HAP-1 (cell line): ENCODE results near the gene RETREG1.

Source experiments
- DNase-seq, 2 experiments: peaks; one replicate each; pipeline ENCODE4 v3.0.0-alpha.2; 2016 to 2020; ENCODE audit warnings: low spot score in 2 of 2
- H3K27me3 ChIP-seq: fragments of 250-450 bp; sonication (Bioruptor Pico); 2 replicates; pipeline ENCODE4 v1.5.1; 2020; ENCODE audit warnings: low read depth, mild to moderate bottlenecking, moderate library complexity
- H3K36me3 ChIP-seq: fragments of 250-450 bp; sonication (Bioruptor Pico); replicated peaks from 2 replicates; pipeline ENCODE4 v1.5.1; 2020; ENCODE audit warnings: mild to moderate bottlenecking
- H3K4me1 ChIP-seq: fragments of 250-450 bp; sonication (Bioruptor Pico); 2 replicates; pipeline ENCODE4 v1.5.1; 2020; ENCODE audit warnings: mild to moderate bottlenecking
- H3K4me3 ChIP-seq: fragments of 250-450 bp; sonication (Bioruptor Pico); 2 replicates; pipeline ENCODE4 v1.5.1; 2020; ENCODE audit warnings: mild to moderate bottlenecking, moderate library complexity
- H3K9me3 ChIP-seq: fragments of 250-450 bp; sonication (Bioruptor Pico); 2 replicates; pipeline ENCODE4 v1.5.1; 2020; ENCODE audit warnings: mild to moderate bottlenecking, moderate library complexity
- in situ Hi-C: fragments of 300-500 bp; cut with MboI; formaldehyde crosslinking; loops from 3 replicates; pipeline ENCODE4 v1.14.3; 2020; ENCODE audit warnings: low sequenced_read_pairs, inconsistent platforms, mixed read lengths

RETREG1 gene

DNA sequence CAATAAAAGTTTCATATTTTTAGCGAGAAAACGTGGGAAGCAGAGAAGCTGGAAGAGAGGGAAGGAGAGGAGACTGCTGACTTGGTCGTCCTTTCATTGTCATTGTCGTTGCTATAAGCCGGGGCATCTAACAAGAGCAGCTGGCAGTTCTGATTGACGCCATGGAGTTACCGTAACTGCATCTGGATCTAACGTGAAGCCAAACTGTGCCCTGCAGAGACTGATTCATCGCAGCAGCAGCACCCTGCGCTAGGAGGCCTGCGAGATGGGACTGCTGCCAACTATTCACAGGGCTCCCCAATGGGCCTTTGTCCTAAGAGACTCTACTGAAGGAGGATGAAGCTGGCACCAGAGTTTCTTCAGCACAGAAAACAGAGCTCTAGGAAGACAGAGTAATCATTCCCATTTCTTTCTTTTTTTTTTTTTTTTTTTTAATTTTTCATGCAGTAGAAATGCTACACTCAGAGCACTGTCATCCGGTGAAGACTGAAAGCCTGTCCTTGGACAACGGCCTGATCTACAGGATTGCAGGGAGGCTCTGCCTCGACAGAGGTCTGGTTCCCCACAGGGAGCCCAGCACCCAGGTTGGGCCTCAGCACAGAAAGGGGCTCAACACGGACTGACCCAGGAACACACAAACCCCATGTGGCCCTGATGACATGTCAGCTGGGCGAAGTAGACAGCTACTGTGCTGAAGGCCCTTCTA is 47.8 kb downstream of the RETREG1 start:
- Histone ChIP-seq H3K4me1 (no peaks in the 10 kb centered on the region), H3K4me3 (no peak overlapping the region), H3K27me3 (no peaks in the 10 kb centered on the region), H3K36me3 (no peaks in the 10 kb centered on the region), H3K9me3 (no peaks in the 10 kb centered on the region)
- in situ Hi-C loops = no loop called here
- no peak for DNase-seq

DNA sequence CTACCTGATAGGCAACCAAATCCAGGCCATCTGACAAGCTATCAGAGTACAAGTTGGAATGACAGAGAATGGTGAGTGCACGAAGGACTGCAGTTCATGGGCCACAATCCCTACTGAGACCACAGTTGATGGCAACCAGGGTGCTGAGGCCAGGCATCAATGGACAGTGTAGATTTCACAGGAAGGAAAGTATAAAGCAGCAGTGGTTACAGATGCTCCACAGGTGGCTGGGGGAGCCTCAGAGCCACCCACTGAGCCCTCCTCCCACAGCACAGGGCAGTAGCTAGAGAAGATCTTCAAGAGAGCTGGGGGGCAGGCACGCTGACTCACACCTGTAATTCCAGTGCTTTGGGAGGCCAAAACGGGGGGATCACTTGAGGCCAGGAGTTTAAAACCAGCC is 49.4 kb downstream of the RETREG1 start:
- in situ Hi-C loops = no loop called here
- Histone ChIP-seq H3K9me3 (no peaks in the 10 kb centered on the region), H3K36me3 (no peaks in the 10 kb centered on the region), H3K27me3 (no peaks in the 10 kb centered on the region), H3K4me1 (no peaks in the 10 kb centered on the region), H3K4me3 (no peak overlapping the region)
- DNase-seq = no peak

DNA sequence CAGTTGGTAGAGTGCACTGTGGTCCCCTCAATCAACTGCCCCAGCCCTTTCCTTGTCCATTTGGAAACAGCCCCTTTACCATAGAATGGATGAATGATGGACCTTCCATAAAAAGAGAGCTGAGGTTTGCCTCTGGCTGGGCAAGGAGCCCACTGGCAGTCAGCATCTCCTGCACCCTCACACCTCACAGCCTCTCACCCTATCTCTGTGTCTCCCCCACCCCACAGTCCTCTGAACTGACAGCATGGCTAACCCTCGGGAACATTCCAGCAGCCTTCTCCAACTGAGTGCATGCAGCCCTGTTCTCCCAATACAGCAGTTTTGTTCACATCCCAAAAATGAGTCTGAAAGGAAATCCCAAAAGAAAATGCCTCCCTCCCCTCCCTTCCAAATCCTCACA is 51.7 kb downstream of the RETREG1 start:
- DNase-seq = no peak
- Histone ChIP-seq H3K36me3 (no peaks in the 10 kb centered on the region), H3K4me3 (no peak overlapping the region), H3K4me1 (peaks cover under 1% of the 10 kb centered on the region), H3K27me3 (no peaks in the 10 kb centered on the region), H3K9me3 (no peaks in the 10 kb centered on the region)
- in situ Hi-C loops = no loop called here

DNA sequence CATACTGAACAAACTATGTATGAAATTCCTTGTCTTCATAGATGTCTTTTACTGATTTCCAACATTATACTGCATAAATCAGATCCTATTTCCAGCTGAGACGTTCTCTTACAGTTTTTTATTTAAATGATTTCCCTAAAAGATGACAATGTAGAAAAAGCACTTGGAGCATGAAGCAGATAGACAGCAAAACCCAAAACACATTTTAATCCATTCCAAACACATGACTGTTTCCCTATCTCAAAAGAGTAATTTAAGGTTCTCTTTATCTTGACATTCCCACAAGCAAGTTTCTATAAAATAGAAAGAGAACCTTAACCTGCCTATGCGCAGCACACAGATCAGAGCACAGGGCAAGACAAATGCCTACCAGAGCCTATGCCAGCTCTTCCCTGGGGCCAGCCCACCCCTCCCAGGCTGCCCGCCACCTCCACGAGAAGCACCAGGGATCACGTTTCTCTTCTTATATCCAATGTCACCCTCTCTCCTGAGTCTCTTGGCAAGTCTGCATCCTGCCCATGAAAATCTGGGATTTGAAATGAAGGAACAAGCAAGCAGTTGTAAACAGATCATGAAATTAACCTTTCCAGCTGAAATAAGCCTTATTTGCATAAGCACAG is 52.4 kb downstream of the RETREG1 start:
- Histone ChIP-seq H3K27me3 (no peaks in the 10 kb centered on the region), H3K4me1 (peaks cover 8% of the 10 kb centered on the region), H3K4me3 (no peak overlapping the region), H3K36me3 (no peaks in the 10 kb centered on the region), H3K9me3 (no peaks in the 10 kb centered on the region)
- in situ Hi-C loops = no loop called here
- no peak for DNase-seq

DNA sequence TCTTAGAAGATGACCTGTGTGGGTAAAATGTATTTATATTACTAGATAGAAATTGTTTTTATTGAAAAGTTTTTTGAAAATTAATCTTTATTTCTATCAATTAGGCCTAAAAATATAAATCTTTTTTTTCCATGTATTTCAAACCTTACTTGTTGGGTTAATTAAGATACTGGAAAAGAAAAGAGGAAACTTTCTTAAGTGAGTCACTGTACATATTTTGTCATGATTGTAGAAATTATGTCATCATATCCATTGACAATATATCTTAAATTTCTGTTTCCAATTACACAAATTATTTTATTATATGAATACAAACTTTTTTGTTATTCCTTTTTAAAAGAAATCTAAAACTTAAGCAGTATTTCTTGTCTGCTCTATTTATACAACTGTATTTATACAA is 53.1 kb downstream of the RETREG1 start:
- no peak overlapping the region for H3K4me3 ChIP-seq
- no peaks in the 10 kb centered on the region for H3K27me3 ChIP-seq
- H3K9me3 ChIP-seq = no peaks in the 10 kb centered on the region
- in situ Hi-C loops = no loop called here
- DNase-seq = no peak
- peaks cover 8% of the 10 kb centered on the region for H3K4me1 ChIP-seq
- H3K36me3 ChIP-seq = no peaks in the 10 kb centered on the region

DNA sequence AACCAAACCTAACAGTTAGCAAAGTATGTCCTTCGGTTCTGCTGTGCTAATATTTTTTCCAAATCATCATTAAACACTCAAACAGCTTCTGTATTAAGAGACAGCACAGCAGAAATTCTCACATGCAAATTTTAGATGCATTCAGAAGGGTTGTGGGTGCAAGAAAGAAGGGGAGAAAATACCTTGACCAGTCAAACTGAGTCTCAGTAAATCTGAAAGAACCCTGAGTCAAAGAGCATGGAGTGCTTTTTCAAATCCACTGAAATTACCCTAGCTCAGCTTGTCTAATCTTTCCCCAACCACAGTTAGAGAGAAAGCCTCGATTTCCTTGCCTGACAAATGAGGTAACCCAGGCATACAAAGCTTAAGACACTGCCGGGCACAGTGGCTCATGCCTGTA is 55.1 kb downstream of the RETREG1 start:
- Histone ChIP-seq H3K9me3 (no peaks in the 10 kb centered on the region), H3K36me3 (no peaks in the 10 kb centered on the region), H3K27me3 (no peaks in the 10 kb centered on the region), H3K4me3 (no peak overlapping the region), H3K4me1 (peaks cover 8% of the 10 kb centered on the region)
- in situ Hi-C loops = no loop called here
- DNase-seq = no peak

DNA sequence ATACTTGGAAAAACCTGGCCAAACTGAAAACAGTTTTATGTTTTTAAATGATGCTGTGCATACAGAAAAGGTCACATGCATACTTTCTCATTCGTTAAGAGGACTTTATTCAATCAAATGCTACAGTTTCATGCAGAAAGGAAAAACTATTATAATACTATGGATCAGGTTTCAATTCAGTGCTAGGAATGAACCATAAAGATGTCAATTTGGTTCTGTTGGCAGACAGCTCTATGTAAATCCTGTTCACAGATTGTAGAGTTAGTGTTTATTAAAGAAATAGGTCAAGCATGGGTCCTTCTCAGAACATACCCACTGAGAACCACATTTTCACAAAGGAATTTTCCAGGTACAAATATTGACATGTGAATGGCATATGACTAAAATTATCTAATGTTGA is 57.1 kb downstream of the RETREG1 start:
- H3K4me1 ChIP-seq = peaks cover 8% of the 10 kb centered on the region
- in situ Hi-C loops = no loop called here

DNA sequence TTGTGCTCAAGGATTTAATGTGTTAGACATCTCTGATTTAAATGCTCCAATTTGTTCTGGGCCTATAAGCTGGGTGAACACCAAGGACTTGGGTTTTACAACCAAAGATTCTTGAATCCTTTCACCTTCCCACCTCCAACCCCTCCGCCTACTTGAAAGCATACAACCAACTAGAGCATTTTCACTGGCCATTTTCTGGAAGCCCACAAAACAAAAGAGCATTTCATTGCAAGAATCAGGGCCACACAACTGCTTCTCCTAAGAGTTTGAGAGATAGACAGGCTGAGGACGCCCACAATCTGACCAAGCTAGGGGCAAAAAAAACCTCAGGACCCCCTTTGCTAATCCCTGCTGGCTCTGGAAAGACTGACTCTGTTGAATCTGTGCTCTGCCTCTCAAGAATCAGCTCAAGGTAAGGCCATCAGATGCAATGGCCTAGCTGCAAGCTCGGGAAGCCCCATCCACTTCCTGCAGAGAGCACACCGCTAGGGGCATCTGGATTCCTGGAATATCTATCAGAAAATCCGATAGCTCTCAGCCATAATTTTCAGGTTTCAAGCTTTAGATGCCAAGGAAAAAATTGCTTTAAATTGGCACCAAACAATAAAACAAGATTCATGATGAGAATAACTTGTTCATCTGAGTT is 57.7 kb downstream of the RETREG1 start:
- H3K4me3 ChIP-seq = no peak overlapping the region
- no peak for DNase-seq
- H3K36me3 ChIP-seq = no peaks in the 10 kb centered on the region
- in situ Hi-C loops = no loop called here
- H3K27me3 ChIP-seq = no peaks in the 10 kb centered on the region
- no peaks in the 10 kb centered on the region for H3K9me3 ChIP-seq
- H3K4me1 ChIP-seq = peaks cover 8% of the 10 kb centered on the region

More for the DNA sequence above, 57.1 kb downstream of the RETREG1 start:
- peak in 1 of 2 experiments; percentile 19 for DNase-seq
- Histone ChIP-seq H3K27me3 (no peaks in the 10 kb centered on the region), H3K4me3 (no peak overlapping the region), H3K9me3 (no peaks in the 10 kb centered on the region), H3K36me3 (no peaks in the 10 kb centered on the region)

DNA sequence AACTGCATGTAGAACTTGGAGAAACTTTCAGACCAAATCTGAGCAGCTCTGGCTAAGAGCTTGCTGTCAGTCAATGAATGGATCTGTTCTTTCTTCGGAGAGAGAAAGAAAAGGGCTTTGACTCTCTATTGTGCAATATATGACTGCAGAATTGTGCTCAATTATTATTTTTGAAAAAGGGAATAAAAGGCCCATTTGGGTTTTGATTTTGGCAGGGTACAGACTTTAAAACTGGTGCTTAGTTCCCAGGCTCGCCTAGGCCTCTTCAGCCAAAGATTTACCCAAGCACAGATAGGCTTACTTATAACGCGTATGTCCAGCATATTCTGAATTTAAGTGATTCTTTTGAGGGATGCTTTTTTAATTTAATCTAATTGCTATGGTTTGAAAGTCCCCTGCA is 59.3 kb downstream of the RETREG1 start:
- in situ Hi-C loops = no loop called here
- Histone ChIP-seq H3K36me3 (no peaks in the 10 kb centered on the region), H3K27me3 (no peaks in the 10 kb centered on the region), H3K4me3 (no peak overlapping the region), H3K9me3 (no peaks in the 10 kb centered on the region), H3K4me1 (peaks cover 8% of the 10 kb centered on the region)
- DNase-seq = no peak

DNA sequence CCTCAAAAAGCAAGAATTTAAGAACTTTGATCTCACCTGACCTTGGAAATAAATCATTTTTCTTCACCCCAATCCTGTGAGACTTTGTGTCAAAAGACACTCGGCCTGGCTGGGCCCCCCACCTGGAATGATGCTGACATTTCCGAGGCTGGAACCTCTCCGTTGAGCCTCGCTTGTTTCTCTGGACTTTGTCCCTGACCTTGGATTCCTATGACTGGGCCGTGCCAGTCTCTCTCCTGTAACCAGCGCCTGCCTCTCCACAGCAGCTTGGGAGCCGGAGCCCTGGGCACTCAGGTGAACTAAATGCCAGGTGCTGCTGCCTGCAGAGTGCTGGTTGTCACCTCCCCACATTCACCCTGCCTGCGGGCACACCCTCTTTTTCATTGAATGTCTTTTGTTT is 62.7 kb downstream of the RETREG1 start:
- no peaks in the 10 kb centered on the region for H3K4me1 ChIP-seq
- H3K27me3 ChIP-seq = no peaks in the 10 kb centered on the region
- H3K9me3 ChIP-seq = no peaks in the 10 kb centered on the region
- DNase-seq = no peak
- H3K36me3 ChIP-seq = no peaks in the 10 kb centered on the region
- in situ Hi-C loops = no loop called here
- no peak overlapping the region for H3K4me3 ChIP-seq

DNA sequence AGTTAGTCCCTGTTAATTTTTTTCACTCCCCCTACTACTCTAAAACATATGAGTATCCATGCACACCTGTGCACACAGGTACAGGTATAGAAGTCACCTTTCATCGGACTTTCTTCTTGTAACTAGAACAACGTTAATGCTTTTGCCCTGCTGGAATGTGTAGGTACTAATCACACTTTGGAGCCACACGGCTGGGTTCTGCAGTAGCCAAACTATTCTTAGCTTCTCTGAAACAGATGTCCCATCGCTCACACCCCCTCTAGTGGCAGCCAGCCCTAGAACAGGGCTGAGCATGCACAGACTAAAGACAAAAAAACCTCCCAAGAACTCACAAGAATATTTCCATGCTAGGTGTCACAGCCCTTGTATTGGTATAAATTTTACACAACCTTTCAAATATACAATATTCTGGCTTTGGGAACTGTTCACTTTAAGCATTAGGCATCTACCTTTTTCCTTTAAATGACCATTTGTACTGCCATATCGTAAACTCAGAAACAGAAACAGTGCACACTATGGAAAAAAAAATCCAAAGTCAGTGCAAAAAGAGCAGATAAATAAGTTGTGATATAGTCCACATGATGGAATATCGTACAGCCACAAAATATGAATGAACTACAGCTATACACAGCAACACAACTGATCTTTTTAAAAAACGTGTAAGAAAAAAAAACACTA is 64.0 kb downstream of the RETREG1 start:
- H3K9me3 ChIP-seq = no peaks in the 10 kb centered on the region
- no peaks in the 10 kb centered on the region for H3K4me1 ChIP-seq
- H3K27me3 ChIP-seq = no peaks in the 10 kb centered on the region
- no peaks in the 10 kb centered on the region for H3K36me3 ChIP-seq
- no peak overlapping the region for H3K4me3 ChIP-seq
- peak; percentile 65 to 86 for DNase-seq
- in situ Hi-C loops = no loop called here

DNA sequence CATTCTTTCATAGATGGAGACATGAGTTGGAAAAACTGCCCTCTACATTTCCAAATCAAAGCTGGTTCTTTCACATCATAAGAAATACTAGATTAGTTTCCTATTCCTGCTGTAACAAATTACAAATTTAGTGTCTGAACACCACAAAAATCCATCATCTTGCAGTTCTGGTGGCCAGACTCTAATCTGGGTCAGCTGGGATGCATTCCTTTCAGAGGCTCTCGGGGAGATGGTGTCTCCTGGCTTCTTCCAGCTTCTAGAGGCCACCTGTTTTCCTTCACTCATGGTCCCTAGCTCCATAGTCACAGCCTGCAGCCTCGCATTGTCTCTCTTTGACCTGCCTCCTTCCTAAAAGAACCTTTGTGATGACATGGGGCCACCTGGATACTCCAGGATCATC is 65.2 kb downstream of the RETREG1 start:
- Histone ChIP-seq H3K9me3 (no peaks in the 10 kb centered on the region), H3K4me3 (no peak overlapping the region), H3K27me3 (no peaks in the 10 kb centered on the region), H3K4me1 (no peaks in the 10 kb centered on the region), H3K36me3 (no peaks in the 10 kb centered on the region)
- no peak for DNase-seq
- in situ Hi-C loops = no loop called here

DNA sequence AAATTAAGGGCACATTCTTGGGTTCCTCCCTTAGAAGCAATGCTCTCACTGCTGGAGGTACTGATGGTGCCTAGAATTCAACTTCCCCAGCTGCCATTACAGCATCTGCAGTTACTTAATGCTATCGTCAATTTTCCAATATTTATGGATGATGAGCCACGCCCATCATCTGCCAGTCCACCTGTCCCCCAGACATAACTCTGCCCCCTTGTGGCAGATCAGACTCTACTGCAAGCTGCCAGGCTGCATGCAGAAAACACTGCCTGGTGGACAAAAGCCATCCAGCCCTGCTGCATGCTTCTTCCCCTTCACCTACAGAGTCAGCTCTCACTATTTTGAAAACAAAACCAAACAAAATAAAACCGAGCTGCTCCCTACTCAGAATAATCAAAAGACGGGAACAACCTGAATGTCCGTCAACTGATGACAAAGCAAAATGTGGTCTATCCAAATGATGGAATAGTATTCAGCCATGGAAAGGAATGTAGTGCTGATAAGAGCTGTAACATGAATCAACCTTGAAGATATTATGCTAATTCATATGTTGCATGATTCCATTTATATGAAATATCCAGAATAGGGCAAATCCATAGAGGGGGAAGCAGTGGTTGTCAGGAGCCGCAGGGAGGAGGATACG is 66.4 kb downstream of the RETREG1 start:
- Histone ChIP-seq H3K27me3 (no peaks in the 10 kb centered on the region), H3K4me3 (no peak overlapping the region), H3K36me3 (no peaks in the 10 kb centered on the region), H3K4me1 (no peaks in the 10 kb centered on the region), H3K9me3 (no peaks in the 10 kb centered on the region)
- peak; percentile 66 to 77 for DNase-seq
- in situ Hi-C loops = no loop called here
